Measurements from ENCODE around the gene C16orf92.
A peak's percentile ranks its signal among the peaks of the same experiment; 100 is the strongest.

Gene C16orf92

GRCh38 chr16:29999605-30000004 lies 23.4 kb upstream of the C16orf92 start:
- H3K27me3 ChIP-seq (ENCODE audit: control insufficient read depth, insufficient read depth, low read length) = no peaks in the 10 kb centered on the region
- H3K9me3 ChIP-seq (ENCODE audit: control insufficient read depth, insufficient read depth, low read length) = no peaks in the 10 kb centered on the region
- peaks cover 26% of the 10 kb centered on the region for H3K36me3 ChIP-seq (ENCODE audit: control insufficient read depth, insufficient read depth, low read length)
- no peak overlapping the region for H3K27ac ChIP-seq (ENCODE audit: low read depth, low read length)
- H3K9ac ChIP-seq (ENCODE audit: low read depth, low read length) = no peak overlapping the region
- H3K4me3 ChIP-seq (ENCODE audit: low read depth, low read length) = no peak overlapping the region
- peaks cover 10% of the 10 kb centered on the region; the same call in 1 of the 2 replicates for H3K4me1 ChIP-seq (ENCODE audit: control insufficient read depth, insufficient read depth, low read length)

- H3K36me3 ChIP-seq (ENCODE audit: control insufficient read depth, insufficient read depth, low read length) = peaks cover 26% of the 10 kb centered on the region
- H3K4me1 ChIP-seq (ENCODE audit: control insufficient read depth, insufficient read depth, low read length) = peaks cover 8% of the 10 kb centered on the region; the same call in 1 of the 2 replicates
- H3K27me3 ChIP-seq (ENCODE audit: control insufficient read depth, insufficient read depth, low read length) = no peaks in the 10 kb centered on the region
- H3K27ac ChIP-seq (ENCODE audit: low read depth, low read length) = peak overlapping the region; percentile 20
- H3K4me3 ChIP-seq (ENCODE audit: low read depth, low read length) = peak overlapping the region; percentile 40; the same call in 1 of the 2 replicates
- H3K9me3 ChIP-seq (ENCODE audit: control insufficient read depth, insufficient read depth, low read length) = no peaks in the 10 kb centered on the region
- no peak overlapping the region for H3K9ac ChIP-seq (ENCODE audit: low read depth, low read length)
These were observed 22.0 kb upstream of the C16orf92 start for GRCh38 chr16:30000735-30001631.

- peaks cover 8% of the 10 kb centered on the region; the same call in 1 of the 2 replicates for H3K4me1 ChIP-seq (ENCODE audit: control insufficient read depth, insufficient read depth, low read length)
- H3K9ac ChIP-seq (ENCODE audit: low read depth, low read length) = no peak overlapping the region
- H3K9me3 ChIP-seq (ENCODE audit: control insufficient read depth, insufficient read depth, low read length) = no peaks in the 10 kb centered on the region
- H3K4me3 ChIP-seq (ENCODE audit: low read depth, low read length) = no peak overlapping the region
- H3K36me3 ChIP-seq (ENCODE audit: control insufficient read depth, insufficient read depth, low read length) = peaks cover 29% of the 10 kb centered on the region
- H3K27me3 ChIP-seq (ENCODE audit: control insufficient read depth, insufficient read depth, low read length) = no peaks in the 10 kb centered on the region
- H3K27ac ChIP-seq (ENCODE audit: low read depth, low read length) = no peak overlapping the region
These were observed 20.2 kb upstream of the C16orf92 start for GRCh38 chr16:30002614-30003346.

GRCh38 chr16:30003670-30004423 lies 19.2 kb upstream of the C16orf92 start:
- H3K27ac ChIP-seq (ENCODE audit: low read depth, low read length) = no peak overlapping the region
- peaks cover 8% of the 10 kb centered on the region; the same call in 1 of the 2 replicates for H3K4me1 ChIP-seq (ENCODE audit: control insufficient read depth, insufficient read depth, low read length)
- H3K4me3 ChIP-seq (ENCODE audit: low read depth, low read length) = no peak overlapping the region
- H3K27me3 ChIP-seq (ENCODE audit: control insufficient read depth, insufficient read depth, low read length) = no peaks in the 10 kb centered on the region
- H3K36me3 ChIP-seq (ENCODE audit: control insufficient read depth, insufficient read depth, low read length) = peaks cover 24% of the 10 kb centered on the region
- H3K9me3 ChIP-seq (ENCODE audit: control insufficient read depth, insufficient read depth, low read length) = no peaks in the 10 kb centered on the region
- no peak overlapping the region for H3K9ac ChIP-seq (ENCODE audit: low read depth, low read length)

- H3K9ac ChIP-seq (ENCODE audit: low read depth, low read length) = peak overlapping the region; percentile 18; the same call in 1 of the 2 replicates
- 0 out of 2 replicates have a peak, but pooled peaks cover 2% of the 10 kb centered on the region for H3K27me3 ChIP-seq (ENCODE audit: control insufficient read depth, insufficient read depth, low read length)
- peaks cover 8% of the 10 kb centered on the region; the same call in 1 of the 2 replicates for H3K4me1 ChIP-seq (ENCODE audit: control insufficient read depth, insufficient read depth, low read length)
- no peak overlapping the region for H3K27ac ChIP-seq (ENCODE audit: low read depth, low read length)
- no peaks in the 10 kb centered on the region for H3K9me3 ChIP-seq (ENCODE audit: control insufficient read depth, insufficient read depth, low read length)
- no peak overlapping the region for H3K4me3 ChIP-seq (ENCODE audit: low read depth, low read length)
- peaks cover 24% of the 10 kb centered on the region for H3K36me3 ChIP-seq (ENCODE audit: control insufficient read depth, insufficient read depth, low read length)
These were observed 18.6 kb upstream of the C16orf92 start for GRCh38 chr16:30004424-30004776.

GRCh38 chr16:30004811-30005242 lies 18.2 kb upstream of the C16orf92 start:
- peaks cover 24% of the 10 kb centered on the region for H3K36me3 ChIP-seq (ENCODE audit: control insufficient read depth, insufficient read depth, low read length)
- peaks cover 8% of the 10 kb centered on the region; the same call in 1 of the 2 replicates for H3K4me1 ChIP-seq (ENCODE audit: control insufficient read depth, insufficient read depth, low read length)
- 0 out of 2 replicates have a peak, but pooled peaks cover 3% of the 10 kb centered on the region for H3K27me3 ChIP-seq (ENCODE audit: control insufficient read depth, insufficient read depth, low read length)
- H3K9me3 ChIP-seq (ENCODE audit: control insufficient read depth, insufficient read depth, low read length) = no peaks in the 10 kb centered on the region
- peak overlapping the region; percentile 18; the same call in 1 of the 2 replicates for H3K9ac ChIP-seq (ENCODE audit: low read depth, low read length)
- no peak overlapping the region for H3K27ac ChIP-seq (ENCODE audit: low read depth, low read length)
- no peak overlapping the region for H3K4me3 ChIP-seq (ENCODE audit: low read depth, low read length)

GRCh38 chr16:30005341-30006094 lies 17.5 kb upstream of the C16orf92 start:
- Histone ChIP-seq H3K4me1 (ENCODE audit: control insufficient read depth, insufficient read depth, low read length) (peaks cover 6% of the 10 kb centered on the region; the same call in 1 of the 2 replicates), H3K27ac (ENCODE audit: low read depth, low read length) (no peak overlapping the region), H3K9ac (ENCODE audit: low read depth, low read length) (no peak overlapping the region), H3K27me3 (ENCODE audit: control insufficient read depth, insufficient read depth, low read length) (peaks cover 9% of the 10 kb centered on the region), H3K4me3 (ENCODE audit: low read depth, low read length) (no peak overlapping the region), H3K9me3 (ENCODE audit: control insufficient read depth, insufficient read depth, low read length) (no peaks in the 10 kb centered on the region), H3K36me3 (ENCODE audit: control insufficient read depth, insufficient read depth, low read length) (peaks cover 24% of the 10 kb centered on the region)

- Histone ChIP-seq H3K9me3 (ENCODE audit: control insufficient read depth, insufficient read depth, low read length) (no peaks in the 10 kb centered on the region), H3K9ac (ENCODE audit: low read depth, low read length) (no peak overlapping the region), H3K36me3 (ENCODE audit: control insufficient read depth, insufficient read depth, low read length) (peaks cover 24% of the 10 kb centered on the region), H3K4me3 (ENCODE audit: low read depth, low read length) (no peak overlapping the region), H3K27me3 (ENCODE audit: control insufficient read depth, insufficient read depth, low read length) (peaks cover 11% of the 10 kb centered on the region), H3K27ac (ENCODE audit: low read depth, low read length) (no peak overlapping the region), H3K4me1 (ENCODE audit: control insufficient read depth, insufficient read depth, low read length) (peaks cover under 1% of the 10 kb centered on the region; the same call in 1 of the 2 replicates)
These were observed 16.9 kb upstream of the C16orf92 start for GRCh38 chr16:30006095-30006473.

- Histone ChIP-seq H3K9me3 (ENCODE audit: control insufficient read depth, insufficient read depth, low read length) (no peaks in the 10 kb centered on the region), H3K27ac (ENCODE audit: low read depth, low read length) (no peak overlapping the region), H3K9ac (ENCODE audit: low read depth, low read length) (no peak overlapping the region), H3K27me3 (ENCODE audit: control insufficient read depth, insufficient read depth, low read length) (peaks cover 15% of the 10 kb centered on the region), H3K4me1 (ENCODE audit: control insufficient read depth, insufficient read depth, low read length) (no peaks in the 10 kb centered on the region; the same call in 1 of the 2 replicates), H3K36me3 (ENCODE audit: control insufficient read depth, insufficient read depth, low read length) (peaks cover 23% of the 10 kb centered on the region), H3K4me3 (ENCODE audit: low read depth, low read length) (no peak overlapping the region)
These were observed 16.2 kb upstream of the C16orf92 start for GRCh38 chr16:30006659-30007377.

All from HUES48 (cell line).